OCI-LY7 (cell line): Measurements from ENCODE around the gene DNAJB4.

Source experiments
- EZH2phosphoT487 ChIP-seq: fragments of 200-600 bp; sonication (generic); IDR thresholded peaks from 2 replicates; pipeline ENCODE4 v1.6.1; 2018; ENCODE audit warnings: low read depth, borderline replicate concordance, mild to moderate bottlenecking, mixed run types, antibody characterized with exemption, low read length, moderate library complexity, mixed read lengths
- TF ChIP-seq, protein P1 (sequence below): fragments of 200-600 bp; sonication (generic); conservative IDR thresholded peaks from 2 replicates; pipeline ENCODE4 v1.5.1; 2014; ENCODE audit warnings: mild to moderate bottlenecking, antibody characterized with exemption, low read length, moderate library complexity, mixed read lengths

DNA sequence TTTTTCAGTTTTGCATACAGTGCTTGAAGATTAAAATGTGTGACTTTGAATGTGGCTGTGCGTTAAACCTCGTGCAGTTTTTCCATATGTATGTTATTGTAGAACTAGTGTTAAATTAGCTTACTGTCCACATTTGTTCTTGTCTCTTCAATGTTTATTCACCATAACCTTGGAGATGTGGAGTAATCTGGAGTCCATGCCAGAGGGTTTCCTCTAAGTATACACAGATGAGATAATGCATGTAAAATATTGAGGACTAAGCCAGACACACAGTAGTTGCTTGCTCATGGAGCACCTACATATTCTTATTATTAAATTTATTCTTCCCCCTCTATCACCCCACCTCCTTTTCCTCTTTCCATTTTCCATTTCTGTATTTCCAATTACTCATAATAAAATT, 33.3 kb downstream of the DNAJB4 start:
- TF ChIP-seq, protein P1, sequence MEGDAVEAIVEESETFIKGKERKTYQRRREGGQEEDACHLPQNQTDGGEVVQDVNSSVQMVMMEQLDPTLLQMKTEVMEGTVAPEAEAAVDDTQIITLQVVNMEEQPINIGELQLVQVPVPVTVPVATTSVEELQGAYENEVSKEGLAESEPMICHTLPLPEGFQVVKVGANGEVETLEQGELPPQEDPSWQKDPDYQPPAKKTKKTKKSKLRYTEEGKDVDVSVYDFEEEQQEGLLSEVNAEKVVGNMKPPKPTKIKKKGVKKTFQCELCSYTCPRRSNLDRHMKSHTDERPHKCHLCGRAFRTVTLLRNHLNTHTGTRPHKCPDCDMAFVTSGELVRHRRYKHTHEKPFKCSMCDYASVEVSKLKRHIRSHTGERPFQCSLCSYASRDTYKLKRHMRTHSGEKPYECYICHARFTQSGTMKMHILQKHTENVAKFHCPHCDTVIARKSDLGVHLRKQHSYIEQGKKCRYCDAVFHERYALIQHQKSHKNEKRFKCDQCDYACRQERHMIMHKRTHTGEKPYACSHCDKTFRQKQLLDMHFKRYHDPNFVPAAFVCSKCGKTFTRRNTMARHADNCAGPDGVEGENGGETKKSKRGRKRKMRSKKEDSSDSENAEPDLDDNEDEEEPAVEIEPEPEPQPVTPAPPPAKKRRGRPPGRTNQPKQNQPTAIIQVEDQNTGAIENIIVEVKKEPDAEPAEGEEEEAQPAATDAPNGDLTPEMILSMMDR, result no peak
- TF ChIP-seq EZH2phosphoT487, result no peak
